Thyroid gland (tissue), 4 donors: ENCODE measurements around the gene CAMK1G.

Source experiments
- POLR2A ChIP-seq, 2 donors: fragments of 450-650 bp; IDR thresholded peaks; one replicate each; pipeline ENCODE4 v1.6.1; 2017; ENCODE audit warnings: antibody characterized with exemption in 2 of 2, mild to moderate bottlenecking in 2 of 2, moderate library complexity in 1 of 2
- TF ChIP-seq, protein P1 (sequence below), 6 experiments: fragments of 200-600 bp in 3 of 6; fragments of 450-650 bp in 3 of 6; sonication (generic) in 3 of 6; IDR thresholded peaks; one replicate each; pipeline ENCODE4 v1.5.1; 2016 to 2019; ENCODE audit warnings: antibody characterized with exemption in 6 of 6, mild to moderate bottlenecking in 2 of 6, inconsistent platforms in 1 of 6, moderate library complexity in 1 of 6

DNA sequence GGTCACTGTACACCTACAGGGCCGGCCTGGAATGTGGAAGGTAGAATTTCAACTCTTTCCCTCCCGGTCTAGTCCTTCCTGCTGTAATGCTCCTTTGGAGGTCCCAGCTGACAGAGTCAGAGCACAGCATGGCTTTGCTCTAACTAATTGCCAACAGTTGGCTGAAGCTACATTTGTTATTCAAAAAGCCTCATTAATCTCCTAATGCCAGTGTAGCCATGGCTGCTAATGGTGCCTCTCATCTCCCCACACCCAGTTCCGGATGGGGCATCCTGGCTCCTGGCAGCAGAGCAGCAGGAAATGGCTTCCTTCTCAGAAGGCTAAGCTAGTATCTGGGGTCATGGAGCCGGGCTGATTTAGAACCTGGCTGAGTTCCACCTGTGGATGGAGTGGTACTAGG is 18.7 kb upstream of the CAMK1G start:
- TF ChIP-seq, protein P1, sequence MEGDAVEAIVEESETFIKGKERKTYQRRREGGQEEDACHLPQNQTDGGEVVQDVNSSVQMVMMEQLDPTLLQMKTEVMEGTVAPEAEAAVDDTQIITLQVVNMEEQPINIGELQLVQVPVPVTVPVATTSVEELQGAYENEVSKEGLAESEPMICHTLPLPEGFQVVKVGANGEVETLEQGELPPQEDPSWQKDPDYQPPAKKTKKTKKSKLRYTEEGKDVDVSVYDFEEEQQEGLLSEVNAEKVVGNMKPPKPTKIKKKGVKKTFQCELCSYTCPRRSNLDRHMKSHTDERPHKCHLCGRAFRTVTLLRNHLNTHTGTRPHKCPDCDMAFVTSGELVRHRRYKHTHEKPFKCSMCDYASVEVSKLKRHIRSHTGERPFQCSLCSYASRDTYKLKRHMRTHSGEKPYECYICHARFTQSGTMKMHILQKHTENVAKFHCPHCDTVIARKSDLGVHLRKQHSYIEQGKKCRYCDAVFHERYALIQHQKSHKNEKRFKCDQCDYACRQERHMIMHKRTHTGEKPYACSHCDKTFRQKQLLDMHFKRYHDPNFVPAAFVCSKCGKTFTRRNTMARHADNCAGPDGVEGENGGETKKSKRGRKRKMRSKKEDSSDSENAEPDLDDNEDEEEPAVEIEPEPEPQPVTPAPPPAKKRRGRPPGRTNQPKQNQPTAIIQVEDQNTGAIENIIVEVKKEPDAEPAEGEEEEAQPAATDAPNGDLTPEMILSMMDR (IDR thresholded peaks at IDR 0.05): no peak
- TF ChIP-seq POLR2A (IDR thresholded peaks at IDR 0.05): no peak
